SK-N-SH (cell line): ENCODE measurements around the gene FCHSD2. TPM values are rescaled to one million over a fixed set of nuclear protein-coding genes. Genes with fewer than 3 reads are reported as not detected.

Experiments used
- CTCF ChIA-PET: fragments of 300-600, 350-600 bp; formaldehyde crosslinking; extraction: SDS; loops from one replicate; lab custom pipeline; 2021; lab: Yijun Ruan, JAX
- POLR2A ChIA-PET: fragments of 350-600 bp; sonication (Branson Sonifier 250); formaldehyde crosslinking; extraction: SDS; loops from one replicate; lab custom pipeline; 2020; ENCODE audit warnings: antibody characterized with exemption, inconsistent platforms; lab: Yijun Ruan, JAX
- DNase-seq: peaks from one replicate; pipeline ENCODE4 v3.0.0; 2012
- H2AFZ ChIP-seq: fragments of 200-600 bp; sonication (generic); 2 replicates; pipeline ENCODE4 v1.8.1; 2016; ENCODE audit warnings: antibody characterized with exemption, mild to moderate bottlenecking, low read depth
- H3F3A ChIP-seq: fragments of 200-600 bp; sonication (generic); replicated peaks from 2 replicates; pipeline ENCODE3; 2016; ENCODE audit warnings: antibody characterized with exemption, mild to moderate bottlenecking; ENCODE audit not compliant: insufficient read depth
- H3K27ac ChIP-seq, 2 experiments: fragments of 200-500 bp in 1 of 2; fragments of 200-600 bp in 1 of 2; sonication (Bioruptor generic) in 1 of 2; sonication (generic), shearing (Covaris generic) in 1 of 2; 2 replicates each; pipeline versions ENCODE4 v1.5.1 to v1.6.1; 2014 to 2016; ENCODE audit warnings: low read depth in 2 of 2, inconsistent platforms in 1 of 2, low read length in 1 of 2, mild to moderate bottlenecking in 1 of 2, mixed read lengths in 1 of 2
- H3K27me3 ChIP-seq: fragments of 200-600 bp; sonication (generic), shearing (Covaris generic); 2 replicates; pipeline ENCODE4 v1.6.1; 2016; ENCODE audit warnings: mixed run types; ENCODE audit not compliant: insufficient read depth
- H3K36me3 ChIP-seq, 2 experiments: fragments of 200-500 bp in 1 of 2; fragments of 200-600 bp in 1 of 2; sonication (Bioruptor generic) in 1 of 2; sonication (generic) in 1 of 2; replicated peaks in 1 of 2; 2 replicates each; pipeline versions ENCODE3 to v1.5.1; 2014 to 2016; ENCODE audit warnings: low read length in 1 of 2, mild to moderate bottlenecking in 1 of 2; ENCODE audit not compliant: insufficient read depth in 2 of 2, control insufficient read depth in 1 of 2
- H3K4me1 ChIP-seq, 2 experiments: fragments of 200-500 bp in 1 of 2; fragments of 200-600 bp in 1 of 2; sonication (Bioruptor generic) in 1 of 2; sonication (generic), shearing (Covaris generic) in 1 of 2; 2 replicates each; pipeline versions ENCODE4 v1.5.1 to v1.6.1; 2014 to 2016; ENCODE audit warnings: low read depth in 1 of 2, low read length in 1 of 2, mixed run types in 1 of 2; ENCODE audit not compliant: insufficient read depth in 2 of 2, control insufficient read depth in 1 of 2
- H3K4me2 ChIP-seq: fragments of 200-600 bp; sonication (generic), shearing (Covaris generic); 2 replicates; pipeline ENCODE4 v1.6.1; 2017; ENCODE audit warnings: mixed run types
- H3K4me3 ChIP-seq, 2 experiments: fragments of 200-500 bp in 1 of 2; fragments of 200-600 bp in 1 of 2; sonication (Bioruptor generic) in 1 of 2; sonication (generic), shearing (Covaris generic) in 1 of 2; 2 replicates each; pipeline versions ENCODE4 v1.5.1 to v1.8.1; 2014 to 2016; ENCODE audit warnings: low read depth in 2 of 2, inconsistent platforms in 1 of 2, low read length in 1 of 2, mild to moderate bottlenecking in 1 of 2, mixed read lengths in 1 of 2, moderate library complexity in 1 of 2
- H3K79me2 ChIP-seq: fragments of 200-600 bp; sonication (generic); 2 replicates; pipeline ENCODE4 v1.8.1; 2017; ENCODE audit warnings: mild to moderate bottlenecking; ENCODE audit not compliant: insufficient read depth
- H3K9ac ChIP-seq: fragments of 200-600 bp; sonication (generic); 2 replicates; pipeline ENCODE4 v1.6.1; 2017; ENCODE audit warnings: mixed run types
- H3K9me2 ChIP-seq: fragments of 200-600 bp; sonication (generic); 2 replicates; pipeline ENCODE4 v1.6.1; 2017; ENCODE audit warnings: mixed run types
- H3K9me3 ChIP-seq: fragments of 200-600 bp; sonication (generic); 2 replicates; pipeline ENCODE4 v1.6.1; 2017; ENCODE audit warnings: mixed run types, mild to moderate bottlenecking, moderate library complexity
- H4K20me1 ChIP-seq: fragments of 200-600 bp; sonication (generic); 2 replicates; pipeline ENCODE4 v1.6.1; 2017; ENCODE audit warnings: mild to moderate bottlenecking, mixed run types; ENCODE audit not compliant: insufficient read depth
- CHD2 ChIP-seq: fragments of 150-350 bp; IDR thresholded peaks from 2 replicates; pipeline ENCODE4 v1.6.1; 2018; ENCODE audit warnings: low read length; ENCODE audit not compliant: partially characterized antibody
- EP300 ChIP-seq, 2 experiments: IDR thresholded peaks; 2 replicates each; pipeline versions ENCODE4 v1.4.0 to v1.6.1; 2012; ENCODE audit warnings: borderline replicate concordance in 1 of 2, low read depth in 1 of 2, low read length in 1 of 2
- EZH2phosphoT487 ChIP-seq: fragments of 200-600 bp; sonication (generic); IDR thresholded peaks from 2 replicates; pipeline ENCODE4 v1.6.1; 2017; ENCODE audit warnings: low read depth, mixed run types, mild to moderate bottlenecking, antibody characterized with exemption, moderate library complexity, borderline replicate concordance
- FOXJ3 ChIP-seq: sonication (generic); formaldehyde crosslinking; IDR thresholded peaks from 2 replicates; pipeline ENCODE4 v1.5.1; 2020; ENCODE audit warnings: mild to moderate bottlenecking, missing genetic modification reagents
- GABPA ChIP-seq: IDR thresholded peaks from 2 replicates; pipeline ENCODE4 v1.4.0; 2012; ENCODE audit warnings: low read depth, mild to moderate bottlenecking
- JUND ChIP-seq: IDR thresholded peaks from 2 replicates; pipeline ENCODE4 v1.4.0; 2012
- MEF2A ChIP-seq: IDR thresholded peaks from 2 replicates; pipeline ENCODE4 v1.4.0; 2012; ENCODE audit warnings: low read depth, borderline replicate concordance
- NFIC ChIP-seq: IDR thresholded peaks from 2 replicates; pipeline ENCODE4 v1.4.0; 2012; ENCODE audit warnings: borderline replicate concordance
- RFX5 ChIP-seq: IDR thresholded peaks from 2 replicates; pipeline ENCODE4 v1.6.1; 2012; ENCODE audit warnings: mild to moderate bottlenecking, improper control_type of control experiment, low read length
- TCF12 ChIP-seq: IDR thresholded peaks from 2 replicates; pipeline ENCODE4 v1.4.0; 2012
- TEAD4 ChIP-seq: IDR thresholded peaks from 2 replicates; pipeline ENCODE4 v1.4.0; 2012; ENCODE audit warnings: mild to moderate bottlenecking, borderline replicate concordance; ENCODE audit not compliant: insufficient read depth
- YY1 ChIP-seq: IDR thresholded peaks from 2 replicates; pipeline ENCODE4 v1.4.0; 2012; ENCODE audit warnings: low read depth, mild to moderate bottlenecking
- WGBS: methylation state at CpG from one replicate; pipeline ENCODE4 v1.1.6; 2017; ENCODE audit warnings: low lambda C conversion rate; 5-methylcytosine and 5-hydroxymethylcytosine counted together
- polyA plus RNA-seq, 3 experiments: library from polyadenylated mRNA; depleted of rRNA; stranded (reverse); fragments of >200 nt; gene quantifications; 2 replicates each; pipeline ENCODE4 v1.2.3, GENCODE V29; 2012
- TF ChIP-seq, protein P1 (sequence below): IDR thresholded peaks from 2 replicates; pipeline ENCODE4; 2012
- TF ChIP-seq, protein P2 (sequence below): IDR thresholded peaks from 2 replicates; pipeline ENCODE4 v1.4.0; 2012; ENCODE audit warnings: low read depth
- TF ChIP-seq, protein P3 (sequence below): IDR thresholded peaks from 2 replicates; pipeline ENCODE4 v1.4.0; 2012; ENCODE audit warnings: low read depth, borderline replicate concordance

Gene FCHSD2
- polyA plus RNA-seq, 1 of the 3 experiments (the other 2 are of a cell fraction): 10.4 TPM

DNA sequence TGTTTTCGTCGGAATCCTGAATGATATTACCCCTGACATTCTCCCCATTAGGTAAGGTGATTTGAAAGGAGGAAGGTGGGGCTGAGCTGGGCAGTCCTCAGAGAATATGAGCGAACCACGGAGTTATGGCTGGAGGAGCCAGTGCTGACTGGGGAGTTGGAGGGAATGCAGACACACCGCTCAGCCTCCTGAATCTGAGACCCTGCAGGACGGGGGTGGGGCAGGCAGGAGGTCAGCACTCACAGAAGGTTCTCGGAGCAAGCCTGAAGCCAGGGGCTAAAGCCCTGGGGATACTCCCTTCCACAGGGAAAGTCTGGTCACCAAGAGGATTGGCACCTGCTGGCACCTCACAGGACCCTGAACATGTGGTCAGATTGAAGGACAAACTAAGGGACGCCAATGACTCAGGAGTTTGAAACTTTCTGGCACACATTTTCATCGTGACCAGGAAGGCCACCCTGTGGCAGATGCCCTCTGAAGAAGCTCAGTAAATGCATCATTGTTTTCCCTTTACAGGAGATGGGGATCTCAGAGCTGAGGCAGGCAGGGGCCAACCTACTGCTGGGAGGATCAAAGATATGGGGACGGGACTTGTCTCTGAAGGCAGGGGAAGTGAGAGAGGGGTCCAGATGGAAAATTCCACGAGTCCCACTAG lies 26.9 kb upstream of the FCHSD2 start:
- Histone ChIP-seq H4K20me1 (no peaks in the 10 kb centered on the region), H3K27ac (no peak overlapping the region), H3K9me3 (no peaks in the 10 kb centered on the region), H3K9me2 (no peaks in the 10 kb centered on the region), H3K79me2 (no peaks in the 10 kb centered on the region)
- no peak for TF ChIP-seq JUND
- TF ChIP-seq, protein P1, sequence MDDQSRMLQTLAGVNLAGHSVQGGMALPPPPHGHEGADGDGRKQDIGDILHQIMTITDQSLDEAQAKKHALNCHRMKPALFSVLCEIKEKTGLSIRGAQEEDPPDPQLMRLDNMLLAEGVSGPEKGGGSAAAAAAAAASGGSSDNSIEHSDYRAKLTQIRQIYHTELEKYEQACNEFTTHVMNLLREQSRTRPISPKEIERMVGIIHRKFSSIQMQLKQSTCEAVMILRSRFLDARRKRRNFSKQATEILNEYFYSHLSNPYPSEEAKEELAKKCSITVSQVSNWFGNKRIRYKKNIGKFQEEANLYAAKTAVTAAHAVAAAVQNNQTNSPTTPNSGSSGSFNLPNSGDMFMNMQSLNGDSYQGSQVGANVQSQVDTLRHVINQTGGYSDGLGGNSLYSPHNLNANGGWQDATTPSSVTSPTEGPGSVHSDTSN: no peak
- TF ChIP-seq GABPA: no peak
- no peak for TF ChIP-seq FOXJ3 (CRISPR knock-in tag)
- TF ChIP-seq, protein P2, sequence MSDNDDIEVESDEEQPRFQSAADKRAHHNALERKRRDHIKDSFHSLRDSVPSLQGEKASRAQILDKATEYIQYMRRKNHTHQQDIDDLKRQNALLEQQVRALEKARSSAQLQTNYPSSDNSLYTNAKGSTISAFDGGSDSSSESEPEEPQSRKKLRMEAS: no peak
- TF ChIP-seq EP300 (IDR thresholded peaks at IDR 0.05; ENCODE audit: borderline replicate concordance in 1 of 2, low read depth in 1 of 2, low read length in 1 of 2): no peak
- TF ChIP-seq NFIC: no peak
- no peak for TF ChIP-seq TCF12
- TF ChIP-seq, protein P3, sequence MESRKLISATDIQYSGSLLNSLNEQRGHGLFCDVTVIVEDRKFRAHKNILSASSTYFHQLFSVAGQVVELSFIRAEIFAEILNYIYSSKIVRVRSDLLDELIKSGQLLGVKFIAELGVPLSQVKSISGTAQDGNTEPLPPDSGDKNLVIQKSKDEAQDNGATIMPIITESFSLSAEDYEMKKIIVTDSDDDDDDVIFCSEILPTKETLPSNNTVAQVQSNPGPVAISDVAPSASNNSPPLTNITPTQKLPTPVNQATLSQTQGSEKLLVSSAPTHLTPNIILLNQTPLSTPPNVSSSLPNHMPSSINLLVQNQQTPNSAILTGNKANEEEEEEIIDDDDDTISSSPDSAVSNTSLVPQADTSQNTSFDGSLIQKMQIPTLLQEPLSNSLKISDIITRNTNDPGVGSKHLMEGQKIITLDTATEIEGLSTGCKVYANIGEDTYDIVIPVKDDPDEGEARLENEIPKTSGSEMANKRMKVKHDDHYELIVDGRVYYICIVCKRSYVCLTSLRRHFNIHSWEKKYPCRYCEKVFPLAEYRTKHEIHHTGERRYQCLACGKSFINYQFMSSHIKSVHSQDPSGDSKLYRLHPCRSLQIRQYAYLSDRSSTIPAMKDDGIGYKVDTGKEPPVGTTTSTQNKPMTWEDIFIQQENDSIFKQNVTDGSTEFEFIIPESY: no peak
- TF ChIP-seq YY1: no peak
- no peak for TF ChIP-seq EZH2phosphoT487
- no peak for TF ChIP-seq MEF2A
- no peak for TF ChIP-seq RFX5
- no peak for TF ChIP-seq TEAD4
- TF ChIP-seq, all 33 proteins: peak for 0
- no peak for DNase-seq
- no peaks in the 10 kb centered on the region for H3K36me3 ChIP-seq
- no peak overlapping the region for H3K9ac ChIP-seq
- H2AFZ ChIP-seq: no peak overlapping the region
- H3K27me3 ChIP-seq: no peaks in the 10 kb centered on the region
- no peaks in the 10 kb centered on the region for H3F3A ChIP-seq
- H3K4me2 ChIP-seq: no peak overlapping the region
- POLR2A ChIA-PET: no interaction called here
- no peak overlapping the region for H3K4me3 ChIP-seq
- CTCF ChIA-PET: interaction anchor here (1.6 to 4.9 kb wide), 3 partner anchors 9 to 120 kb away, joined by 5 to 30 read pairs (median 11); partner anchors contain the start of gene FCHSD2
- WGBS: 76% methylated on average over 11 of the region's 11 CpGs
- peaks cover 0 to 4% of the 10 kb centered on the region in 2 experiments; a peak in 1 of 4 replicates for H3K4me1 ChIP-seq

DNA sequence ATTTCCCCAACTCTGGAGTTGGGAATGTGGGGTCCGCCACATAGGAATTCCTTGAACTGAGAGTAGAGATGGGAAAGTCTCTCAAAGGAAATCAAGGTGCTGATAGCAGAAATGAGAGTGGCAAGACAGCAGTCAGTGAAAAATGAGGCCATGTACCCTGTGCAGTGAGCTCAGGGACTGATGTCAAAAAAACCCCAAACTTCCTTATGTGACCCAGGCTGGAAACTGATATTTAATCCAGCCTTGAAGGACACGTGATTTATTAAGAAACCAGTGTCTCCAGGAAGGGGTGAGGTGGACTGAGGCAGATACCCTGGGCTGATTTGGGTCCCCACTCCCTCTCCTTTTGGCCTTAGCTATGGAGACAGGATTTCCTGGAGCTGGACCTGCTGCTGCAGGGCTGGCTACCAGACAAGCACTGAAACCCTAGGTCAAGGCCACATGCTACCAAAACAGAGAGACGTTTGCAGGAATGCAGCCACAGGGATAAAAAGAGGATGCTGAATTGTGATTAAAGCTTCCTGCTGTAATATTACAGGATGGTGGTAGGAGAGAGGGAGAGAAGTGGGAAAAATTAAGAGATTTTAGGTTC lies 25.3 kb upstream of the FCHSD2 start:
- no peak overlapping the region for H3K4me3 ChIP-seq
- no peaks in the 10 kb centered on the region for H3K9me2 ChIP-seq
- CTCF ChIA-PET: interaction anchor here (0.9 to 4.9 kb wide), 5 partner anchors 10 to 442 kb away, joined by 3 to 30 read pairs (median 5); partner anchors contain the start of gene FCHSD2
- no peak for DNase-seq
- no peaks in the 10 kb centered on the region for H3K36me3 ChIP-seq
- WGBS: 71% methylated on average over 3 of the region's 3 CpGs
- H4K20me1 ChIP-seq: no peaks in the 10 kb centered on the region
- no peak overlapping the region for H2AFZ ChIP-seq
- H3K4me2 ChIP-seq: no peak overlapping the region
- H3K27me3 ChIP-seq: no peaks in the 10 kb centered on the region
- no peaks in the 10 kb centered on the region for H3K9me3 ChIP-seq
- no peaks in the 10 kb centered on the region for H3F3A ChIP-seq
- no peak for TF ChIP-seq CHD2
- no peak overlapping the region for H3K9ac ChIP-seq
- no peaks in the 10 kb centered on the region for H3K4me1 ChIP-seq
- POLR2A ChIA-PET: no interaction called here
- H3K27ac ChIP-seq: no peak overlapping the region
- no peaks in the 10 kb centered on the region for H3K79me2 ChIP-seq
